Thyroid gland (tissue), 4 donors: ENCODE data around the gene CACNA1B. TPM values are rescaled to one million over a fixed set of nuclear protein-coding genes. Genes with fewer than 3 reads are reported as not detected.

ENCODE experiments used
- microRNA counts, 2 donors: library from miRNA; unstranded; fragments of <30 nt; microRNA quantifications; one replicate each; lab custom pipeline; 2016 to 2017
- microRNA-seq: library from miRNA; unstranded; fragments of <30 nt; microRNA quantifications from one replicate; pipeline ENCODE4, GENCODE V29; 2016
- small RNA-seq: library from RNA; depleted of rRNA; stranded (forward); fragments of <200 nt; gene quantifications from one replicate; pipeline ENCODE3, GENCODE V24; 2016
- total RNA-seq, 4 donors: library from RNA; depleted of rRNA; stranded (reverse); fragments of >200 nt; gene quantifications; one replicate each; pipeline ENCODE4 v1.2.3, GENCODE V29; 2016

Gene CACNA1B
- total RNA-seq, 4 donors from 2014 or later: 0.13 to 0.68 (median 0.35) TPM

MicroRNA genes within 50 kb of the gene (microRNA counts, 767-probe panel; counts per million panel counts)
- microRNA hsa-miR-602 (lab: Ali Mortazavi, UCI): 0 counts per million in 2 donors

Small RNAs within 50 kb of the gene (microRNA-seq; reads per million reads assigned to microRNA genes)
- gene MIR602: not detected

Small RNAs within 50 kb of the gene (small RNA-seq; reads per million reads assigned to genes)
- gene AL591424.2 (not detected), gene MIR602 (not detected)
